PC-9 (cell line): ENCODE data around the gene CCDC141. TPM values are rescaled to one million over a fixed set of nuclear protein-coding genes. Genes with fewer than 3 reads are reported as not detected.

Experiments used
- BruUV-seq: library from RNA; stranded (reverse); fragments of 400-500 nt; replicated peaks from 2 replicates; lab custom pipeline; 2021; lab: Mats Ljungman, UMichigan
- CTCF ChIA-PET: fragments of 300-600 bp; sonication (Branson Sonifier 250); formaldehyde crosslinking; loops from one replicate; lab custom pipeline; 2022; ENCODE audit warnings: antibody characterized with exemption; lab: Charles Lee
- POLR2A ChIA-PET: fragments of 300-600 bp; sonication (Branson Sonifier 250); formaldehyde crosslinking; loops from one replicate; lab custom pipeline; 2022; ENCODE audit warnings: antibody characterized with exemption; ENCODE audit not compliant: unreplicated experiment; lab: Charles Lee
- DNase-seq, 2 experiments: peaks; one replicate each; pipeline versions ENCODE4 v3.0.0 to v3.0.0-alpha.2; 2015 to 2022; ENCODE audit warnings: mixed read lengths in 1 of 2
- H2AFZ ChIP-seq: fragments of 200-600 bp; sonication (generic); 2 replicates; pipeline ENCODE4 v1.8.1; 2017; ENCODE audit warnings: antibody characterized with exemption
- H3F3A ChIP-seq: fragments of 200-600 bp; sonication (generic); 2 replicates; pipeline ENCODE4 v1.8.1; 2017; ENCODE audit warnings: antibody characterized with exemption, mild to moderate bottlenecking, low read depth; ENCODE audit not compliant: insufficient read depth
- H3K27ac ChIP-seq: fragments of 200-600 bp; sonication (generic); 2 replicates; pipeline ENCODE4 v1.6.1; 2016; ENCODE audit warnings: mixed run types
- H3K27me3 ChIP-seq: fragments of 200-600 bp; sonication (generic); 2 replicates; pipeline ENCODE4 v1.6.1; 2016; ENCODE audit warnings: low read depth, mixed run types; ENCODE audit not compliant: insufficient read depth
- H3K36me3 ChIP-seq: fragments of 200-600 bp; sonication (generic); 2 replicates; pipeline ENCODE4 v1.6.1; 2016; ENCODE audit warnings: low read depth, mixed run types
- H3K4me1 ChIP-seq: fragments of 200-600 bp; sonication (generic); replicated peaks from 2 replicates; pipeline ENCODE4 v1.6.1; 2016; ENCODE audit warnings: mixed run types; ENCODE audit not compliant: insufficient read depth
- H3K4me2 ChIP-seq: fragments of 200-600 bp; sonication (generic); 2 replicates; pipeline ENCODE4 v1.6.1; 2017; ENCODE audit warnings: mixed run types
- H3K4me3 ChIP-seq: fragments of 200-600 bp; sonication (generic); 2 replicates; pipeline ENCODE4 v1.6.1; 2016; ENCODE audit warnings: mixed run types
- H3K79me2 ChIP-seq: fragments of 200-600 bp; sonication (generic); 2 replicates; pipeline ENCODE4 v1.6.1; 2017; ENCODE audit warnings: low read depth, mixed run types
- H3K9me2 ChIP-seq: fragments of 200-600 bp; sonication (generic); 2 replicates; pipeline ENCODE4 v1.8.1; 2017; ENCODE audit warnings: mild to moderate bottlenecking; ENCODE audit not compliant: insufficient read depth
- H3K9me3 ChIP-seq: fragments of 200-600 bp; sonication (generic); 2 replicates; pipeline ENCODE4 v1.8.1; 2016; ENCODE audit warnings: low read depth; ENCODE audit not compliant: insufficient read depth
- H4K20me1 ChIP-seq: fragments of 200-600 bp; sonication (generic); 2 replicates; pipeline ENCODE4 v1.8.1; 2017; ENCODE audit not compliant: insufficient read depth
- CTCF ChIP-seq: fragments of 200-600 bp; sonication (generic); conservative IDR thresholded peaks from 2 replicates; pipeline ENCODE4 v1.6.1; 2017; ENCODE audit warnings: mixed run types, antibody characterized with exemption, mild to moderate bottlenecking, moderate library complexity
- EZH2 ChIP-seq: fragments of 200-600 bp; sonication (generic); IDR thresholded peaks from 2 replicates; pipeline ENCODE4 v1.8.0; 2017; ENCODE audit warnings: antibody characterized with exemption, low read depth
- intact Hi-C: fragments of 100-400 bp; cut with micrococcal nuclease; formaldehyde crosslinking; loops from one replicate; pipeline ENCODE4 v1.10.0; 2022; ENCODE audit not compliant: unreplicated experiment
- total RNA-seq: library from RNA; stranded (reverse); gene quantifications from 2 replicates; pipeline ENCODE4 v1.2.3, GENCODE V29; 2021

Gene CCDC141
- total RNA-seq, 1 experiment from 2014 or later, result not detected

- no peak overlapping the region for H3K4me2 ChIP-seq
- intact Hi-C loops, result no loop called here
- no peaks in the 10 kb centered on the region for H3K79me2 ChIP-seq
- BruUV-seq, result no TSS peak
- no peaks in the 10 kb centered on the region for H3K9me2 ChIP-seq
- no peak overlapping the region for H3K4me3 ChIP-seq
- ChIA-PET CTCF (no interaction called here), POLR2A (no interaction called here)
- no peaks in the 10 kb centered on the region for H3K36me3 ChIP-seq
- H2AFZ ChIP-seq, result no peak overlapping the region
- H3K27me3 ChIP-seq, result no peaks in the 10 kb centered on the region
- no peak overlapping the region for H3K27ac ChIP-seq
- DNase-seq, result no peak
- H3K9me3 ChIP-seq, result peaks cover 5% of the 10 kb centered on the region; the same call in 1 of the 2 replicates
- H4K20me1 ChIP-seq, result no peaks in the 10 kb centered on the region
- TF ChIP-seq EZH2, result no peak
- no peak for TF ChIP-seq CTCF
- H3K4me1 ChIP-seq, result peaks cover 15% of the 10 kb centered on the region
- no peaks in the 10 kb centered on the region for H3F3A ChIP-seq
Observed at GRCh38 chr2:178845566-178846457, 204.1 kb downstream of the CCDC141 start.

- Histone ChIP-seq H3K79me2 (no peaks in the 10 kb centered on the region), H3K27me3 (no peaks in the 10 kb centered on the region), H3K9me3 (peaks cover 5% of the 10 kb centered on the region; the same call in 1 of the 2 replicates), H3K4me1 (peaks cover 15% of the 10 kb centered on the region), H3K4me3 (no peak overlapping the region), H4K20me1 (no peaks in the 10 kb centered on the region), H3K4me2 (no peak overlapping the region), H3K27ac (no peak overlapping the region), H3K9me2 (no peaks in the 10 kb centered on the region), H2AFZ (no peak overlapping the region), H3F3A (no peaks in the 10 kb centered on the region), H3K36me3 (no peaks in the 10 kb centered on the region)
- no peak for TF ChIP-seq CTCF
- no peak for TF ChIP-seq EZH2
- intact Hi-C loops, result no loop called here
- no TSS peak for BruUV-seq
- no peak for DNase-seq
- ChIA-PET POLR2A (no interaction called here), CTCF (no interaction called here)
Observed at GRCh38 chr2:178844701-178845100, 205.2 kb downstream of the CCDC141 start.

GRCh38 chr2:178844269-178844668, 205.7 kb downstream of the CCDC141 start:
- no peak overlapping the region for H3K4me3 ChIP-seq
- no peak for TF ChIP-seq CTCF
- TF ChIP-seq EZH2, result no peak
- ChIA-PET CTCF (no interaction called here), POLR2A (no interaction called here)
- H3K4me2 ChIP-seq, result no peak overlapping the region
- BruUV-seq, result no TSS peak
- H3K79me2 ChIP-seq, result no peaks in the 10 kb centered on the region
- no peaks in the 10 kb centered on the region for H4K20me1 ChIP-seq
- H3K27me3 ChIP-seq, result no peaks in the 10 kb centered on the region
- no peak overlapping the region for H2AFZ ChIP-seq
- H3K36me3 ChIP-seq, result no peaks in the 10 kb centered on the region
- intact Hi-C loops, result no loop called here
- no peak for DNase-seq
- H3K27ac ChIP-seq, result no peak overlapping the region
- peaks cover 15% of the 10 kb centered on the region for H3K4me1 ChIP-seq
- H3K9me3 ChIP-seq, result peaks cover 2% of the 10 kb centered on the region; the same call in 1 of the 2 replicates
- no peaks in the 10 kb centered on the region for H3F3A ChIP-seq
- no peaks in the 10 kb centered on the region for H3K9me2 ChIP-seq
